ENCODE results near the gene FAM167B.
A peak's percentile ranks its signal among the peaks of the same experiment; 100 is the strongest.

Gene FAM167B

GRCh38 chr1:32223683-32224082, 23.3 kb upstream of the FAM167B start:
- no peak overlapping the region for H3K4me3 ChIP-seq (replicated peaks in 1 of 2; ENCODE audit: low read depth in 2 of 2, low read length in 2 of 2)
- no peak for TF ChIP-seq CTCF (IDR thresholded peaks at IDR 0.05; ENCODE audit: low read depth, low read length)
- peak in 1 of 2 donors; percentile 43 for DNase-seq (ENCODE audit: low read depth in 2 of 2)

GRCh38 chr1:32224285-32224684, 22.7 kb upstream of the FAM167B start:
- DNase-seq (ENCODE audit: low read depth in 2 of 2), result no peak
- no peak for TF ChIP-seq CTCF (IDR thresholded peaks at IDR 0.05; ENCODE audit: low read depth, low read length)

GRCh38 chr1:32228771-32229170, 18.3 kb upstream of the FAM167B start:
- DNase-seq (ENCODE audit: low read depth in 2 of 2), result no peak
- no peak overlapping the region for H3K4me3 ChIP-seq (replicated peaks in 1 of 2; ENCODE audit: low read depth in 2 of 2, low read length in 2 of 2)
- no peak for TF ChIP-seq CTCF (IDR thresholded peaks at IDR 0.05; ENCODE audit: low read depth, low read length)

More at GRCh38 chr1:32224285-32224684, 22.7 kb upstream of the FAM167B start:
- H3K4me3 ChIP-seq (replicated peaks in 1 of 2; ENCODE audit: low read depth in 2 of 2, low read length in 2 of 2), result no peak overlapping the region

GRCh38 chr1:32231843-32232432, 15.1 kb upstream of the FAM167B start:
- TF ChIP-seq CTCF (IDR thresholded peaks at IDR 0.05; ENCODE audit: low read depth, low read length), result no peak
- no peak overlapping the region for H3K4me3 ChIP-seq (replicated peaks in 1 of 2; ENCODE audit: low read depth in 2 of 2, low read length in 2 of 2)
- DNase-seq (ENCODE audit: low read depth in 2 of 2), result no peak

- DNase-seq (ENCODE audit: low read depth in 2 of 2), result no peak
- TF ChIP-seq CTCF (IDR thresholded peaks at IDR 0.05; ENCODE audit: low read depth, low read length), result no peak
- H3K4me3 ChIP-seq (replicated peaks in 1 of 2; ENCODE audit: low read depth in 2 of 2, low read length in 2 of 2), result no peak overlapping the region
Measured at GRCh38 chr1:32232558-32233304, 14.3 kb upstream of the FAM167B start.

GRCh38 chr1:32234792-32235191, 12.2 kb upstream of the FAM167B start:
- no peak for TF ChIP-seq CTCF (IDR thresholded peaks at IDR 0.05; ENCODE audit: low read depth, low read length)
- no peak overlapping the region for H3K4me3 ChIP-seq (replicated peaks in 1 of 2; ENCODE audit: low read depth in 2 of 2, low read length in 2 of 2)
- DNase-seq (ENCODE audit: low read depth in 2 of 2), result no peak
